OCI-LY7 (cell line): Measurements from ENCODE around the gene ADGRF4.

ENCODE experiments used
- CTCF ChIP-seq: fragments of 200-600 bp; sonication (generic); conservative IDR thresholded peaks from 2 replicates; pipeline ENCODE4 v1.5.1; 2014; ENCODE audit warnings: mild to moderate bottlenecking, antibody characterized with exemption, low read length, moderate library complexity, mixed read lengths
- EZH2phosphoT487 ChIP-seq: fragments of 200-600 bp; sonication (generic); IDR thresholded peaks from 2 replicates; pipeline ENCODE4 v1.6.1; 2018; ENCODE audit warnings: low read depth, borderline replicate concordance, mild to moderate bottlenecking, mixed run types, antibody characterized with exemption, low read length, moderate library complexity, mixed read lengths

GRCh38 chr6:47749757-47750156, 51.4 kb downstream of the ADGRF4 start:
- TF ChIP-seq CTCF (no peak), EZH2phosphoT487 (no peak)
